ENCODE data around the gene SAMD5. TPM values are rescaled to one million over a fixed set of nuclear protein-coding genes. Genes with fewer than 3 reads are reported as not detected.

Gene SAMD5
- total RNA-seq, 1 donor from 2014 or later = 0.40 TPM

GRCh38 chr6:147508866-147509608 lies 547 bp downstream of the SAMD5 start:
- DNase-seq (ENCODE audit: low read depth) = no peak
- TF ChIP-seq, protein P1, sequence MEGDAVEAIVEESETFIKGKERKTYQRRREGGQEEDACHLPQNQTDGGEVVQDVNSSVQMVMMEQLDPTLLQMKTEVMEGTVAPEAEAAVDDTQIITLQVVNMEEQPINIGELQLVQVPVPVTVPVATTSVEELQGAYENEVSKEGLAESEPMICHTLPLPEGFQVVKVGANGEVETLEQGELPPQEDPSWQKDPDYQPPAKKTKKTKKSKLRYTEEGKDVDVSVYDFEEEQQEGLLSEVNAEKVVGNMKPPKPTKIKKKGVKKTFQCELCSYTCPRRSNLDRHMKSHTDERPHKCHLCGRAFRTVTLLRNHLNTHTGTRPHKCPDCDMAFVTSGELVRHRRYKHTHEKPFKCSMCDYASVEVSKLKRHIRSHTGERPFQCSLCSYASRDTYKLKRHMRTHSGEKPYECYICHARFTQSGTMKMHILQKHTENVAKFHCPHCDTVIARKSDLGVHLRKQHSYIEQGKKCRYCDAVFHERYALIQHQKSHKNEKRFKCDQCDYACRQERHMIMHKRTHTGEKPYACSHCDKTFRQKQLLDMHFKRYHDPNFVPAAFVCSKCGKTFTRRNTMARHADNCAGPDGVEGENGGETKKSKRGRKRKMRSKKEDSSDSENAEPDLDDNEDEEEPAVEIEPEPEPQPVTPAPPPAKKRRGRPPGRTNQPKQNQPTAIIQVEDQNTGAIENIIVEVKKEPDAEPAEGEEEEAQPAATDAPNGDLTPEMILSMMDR (conservative IDR thresholded peaks at IDR 0.05; ENCODE audit: low read depth, low read length) = no peak
- H3K4me3 ChIP-seq (ENCODE audit: low read depth, low read length) = peak overlapping the region; percentile 84

- TF ChIP-seq, protein P1 (conservative IDR thresholded peaks at IDR 0.05; ENCODE audit: low read depth, low read length) = no peak
- H3K4me3 ChIP-seq (ENCODE audit: low read depth, low read length) = peak overlapping the region; percentile 84
- no peak for DNase-seq (ENCODE audit: low read depth)
These were observed 1.4 kb downstream of the SAMD5 start for GRCh38 chr6:147509891-147510290.

DNA sequence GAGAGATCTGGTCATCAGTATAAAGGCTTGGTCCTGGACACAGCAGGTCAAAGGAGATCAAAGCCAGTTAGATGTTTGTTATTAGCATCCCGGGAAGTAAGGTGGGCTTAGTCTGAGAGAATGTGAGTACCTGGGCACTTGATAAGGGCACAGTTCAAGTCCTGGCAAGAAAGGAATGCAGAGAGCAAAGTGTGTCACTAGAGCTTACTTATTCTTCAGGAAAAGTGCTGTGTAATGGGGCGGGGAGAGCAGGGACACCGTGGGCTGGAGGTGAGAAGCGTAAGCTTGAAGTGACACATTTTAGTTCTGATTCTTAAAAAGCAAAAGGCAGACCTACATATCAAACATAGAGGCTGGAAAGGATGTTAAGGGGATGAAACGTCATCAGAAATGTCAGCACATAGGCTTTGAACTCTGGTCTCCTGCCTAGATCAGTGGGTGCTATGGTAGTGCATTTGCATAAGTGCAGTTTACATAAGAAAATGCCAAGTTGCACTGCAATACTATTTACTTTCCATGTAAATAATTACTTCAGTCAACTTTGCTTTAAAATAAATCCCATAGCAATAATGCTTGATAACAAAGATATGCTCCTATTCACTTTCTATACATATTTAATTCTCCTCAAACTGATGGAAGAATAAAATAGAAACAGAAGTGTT lies 2.6 kb downstream of the SAMD5 start:
- H3K4me3 ChIP-seq (ENCODE audit: low read depth, low read length) = peak overlapping the region; percentile 84
- TF ChIP-seq, protein P1 (conservative IDR thresholded peaks at IDR 0.05; ENCODE audit: low read depth, low read length) = no peak

GRCh38 chr6:147514831-147515230 lies 6.3 kb downstream of the SAMD5 start:
- no peak for DNase-seq (ENCODE audit: low read depth)
- TF ChIP-seq, protein P1 (conservative IDR thresholded peaks at IDR 0.05; ENCODE audit: low read depth, low read length) = no peak
- H3K4me3 ChIP-seq (ENCODE audit: low read depth, low read length) = no peak overlapping the region

More for the DNA sequence above, 2.6 kb downstream of the SAMD5 start:
- DNase-seq (ENCODE audit: low read depth) = no peak

DNA sequence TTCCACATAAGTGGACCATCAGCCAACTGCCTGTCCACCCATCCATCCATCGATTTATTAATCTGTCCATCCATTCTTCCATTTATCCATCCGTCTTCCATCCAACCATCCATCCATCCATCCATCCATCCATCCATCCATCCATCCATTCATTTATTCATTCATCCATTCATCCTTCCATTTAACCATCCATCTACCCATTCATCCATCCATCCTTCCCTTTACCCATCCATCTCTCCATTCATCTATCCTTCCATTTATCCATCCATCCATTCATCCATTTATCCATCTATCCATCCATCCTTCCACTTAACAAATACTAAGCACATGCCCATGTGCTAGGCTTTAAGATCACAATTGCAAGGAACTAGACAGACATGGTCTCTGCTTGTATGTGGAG lies 6.8 kb downstream of the SAMD5 start:
- TF ChIP-seq, protein P1 (conservative IDR thresholded peaks at IDR 0.05; ENCODE audit: low read depth, low read length) = no peak
- H3K4me3 ChIP-seq (ENCODE audit: low read depth, low read length) = no peak overlapping the region
- DNase-seq (ENCODE audit: low read depth) = no peak

DNA sequence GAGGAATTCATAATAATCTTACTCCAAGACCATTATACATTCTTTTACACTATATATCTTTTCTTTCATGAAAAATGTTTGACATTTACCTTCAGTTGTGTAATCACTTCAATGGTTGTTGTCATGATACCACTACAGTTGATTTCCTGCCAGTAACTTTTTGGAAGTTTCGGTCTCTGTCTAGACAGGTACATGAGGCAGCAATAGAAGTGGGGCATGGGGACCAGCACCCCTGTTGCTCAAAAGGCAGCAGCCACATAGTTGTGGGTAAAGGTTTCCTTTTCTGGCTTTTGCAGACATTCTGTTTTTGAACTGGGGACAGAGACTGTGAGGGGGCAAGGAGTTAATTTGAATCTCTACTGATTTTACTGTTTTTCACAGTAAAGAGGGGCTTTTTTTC lies 14.1 kb downstream of the SAMD5 start:
- TF ChIP-seq, protein P1 (conservative IDR thresholded peaks at IDR 0.05; ENCODE audit: low read depth, low read length) = no peak
- no peak for DNase-seq (ENCODE audit: low read depth)
- no peak overlapping the region for H3K4me3 ChIP-seq (ENCODE audit: low read depth, low read length)
